NB4 (cell line): ENCODE results near the gene LMTK2.

Source experiments
- CTCF ChIP-seq: IDR thresholded peaks from one replicate; pipeline ENCODE4 v1.5.1; 2012; ENCODE audit warnings: low read depth, low read length
- POLR2A ChIP-seq: IDR thresholded peaks from 2 replicates; pipeline ENCODE4 v1.6.1; 2011; ENCODE audit warnings: mild to moderate bottlenecking; ENCODE audit not compliant: insufficient read length; ENCODE audit errors: extremely low read depth

DNA sequence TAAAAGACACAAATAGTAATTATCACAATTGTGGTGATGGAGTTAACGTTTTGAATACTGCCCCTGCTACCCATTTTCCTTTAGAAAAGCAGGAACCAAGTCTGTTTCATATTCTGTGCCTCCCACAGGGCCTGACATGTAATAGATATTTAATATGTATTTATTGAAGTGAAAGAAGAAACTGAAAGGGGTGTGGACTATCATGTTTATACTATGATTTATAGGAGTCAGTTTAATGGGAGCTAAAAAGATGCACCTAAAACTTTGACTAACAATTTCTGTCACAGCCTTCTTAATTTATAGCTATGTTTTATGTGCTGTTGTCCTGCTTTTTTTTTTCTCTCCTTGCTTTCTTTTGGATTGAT, 80.5 kb downstream of the LMTK2 start:
- TF ChIP-seq CTCF = no peak
- no peak for TF ChIP-seq POLR2A
